Limb (tissue), 2 donors: Measurements from ENCODE around the gene SMARCE1.

Experiments
- DNase-seq, 2 donors: peaks; one replicate each; pipeline ENCODE4 v3.0.0-alpha.2; 2016; ENCODE audit errors: extremely low spot score in 2 of 2

SMARCE1 gene

DNA sequence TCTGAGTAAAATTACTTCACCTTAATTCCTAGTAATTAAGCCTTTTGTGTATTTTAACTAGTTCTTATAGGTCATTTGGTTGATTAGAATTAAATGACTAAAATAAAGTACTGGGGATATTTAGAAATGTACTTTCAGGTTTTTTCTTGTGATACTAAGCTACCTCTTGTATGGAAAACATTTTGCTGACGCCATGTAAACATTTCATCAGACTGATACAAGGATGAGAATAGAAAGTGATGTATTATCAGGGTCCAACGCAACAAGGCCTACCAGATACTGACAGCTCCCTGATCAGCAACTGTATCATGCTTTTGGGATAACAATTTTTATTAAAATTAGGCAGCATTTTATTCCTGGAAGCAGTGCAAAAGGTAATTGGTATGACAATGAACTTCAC is 1.7 kb downstream of the SMARCE1 start:
- DNase-seq: no peak

DNA sequence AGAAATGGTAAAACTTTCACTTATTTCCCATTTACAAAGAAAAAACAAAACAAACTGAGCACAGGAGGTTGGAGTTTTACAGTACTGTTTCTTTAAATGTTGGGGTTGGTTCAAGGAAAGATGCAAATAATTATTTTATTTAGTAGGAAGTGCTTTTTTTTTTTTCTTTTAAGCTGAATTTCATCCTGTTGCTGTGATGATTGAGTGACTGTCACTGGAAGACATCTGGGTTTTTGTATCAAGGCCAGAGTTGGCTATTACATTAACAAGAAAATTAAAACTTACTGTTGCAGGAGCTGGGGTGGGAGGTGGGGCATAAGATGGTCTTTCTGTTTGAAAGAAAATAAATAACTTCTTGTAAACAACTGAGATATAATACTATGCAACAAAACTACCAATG is 2.3 kb downstream of the SMARCE1 start:
- DNase-seq: no peak

DNA sequence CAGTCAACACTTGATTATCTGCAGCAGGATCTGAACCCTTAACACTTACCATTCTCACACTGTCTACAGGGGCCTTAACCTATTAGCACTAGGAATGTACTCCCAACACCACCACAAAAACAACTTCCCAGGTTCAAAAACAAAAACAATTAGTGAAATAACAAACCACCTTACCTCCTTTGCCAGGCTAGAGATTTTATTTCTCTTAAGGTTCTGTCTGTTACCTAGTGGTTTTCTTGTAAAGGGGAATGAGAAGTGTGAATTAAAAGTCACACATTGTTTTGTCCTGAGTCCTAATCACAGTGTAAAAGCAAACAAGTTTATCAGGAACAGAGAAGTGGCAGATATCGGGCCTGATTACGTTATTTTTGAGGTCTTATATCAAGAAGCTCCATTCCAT is 9.7 kb downstream of the SMARCE1 start:
- no peak for DNase-seq

DNA sequence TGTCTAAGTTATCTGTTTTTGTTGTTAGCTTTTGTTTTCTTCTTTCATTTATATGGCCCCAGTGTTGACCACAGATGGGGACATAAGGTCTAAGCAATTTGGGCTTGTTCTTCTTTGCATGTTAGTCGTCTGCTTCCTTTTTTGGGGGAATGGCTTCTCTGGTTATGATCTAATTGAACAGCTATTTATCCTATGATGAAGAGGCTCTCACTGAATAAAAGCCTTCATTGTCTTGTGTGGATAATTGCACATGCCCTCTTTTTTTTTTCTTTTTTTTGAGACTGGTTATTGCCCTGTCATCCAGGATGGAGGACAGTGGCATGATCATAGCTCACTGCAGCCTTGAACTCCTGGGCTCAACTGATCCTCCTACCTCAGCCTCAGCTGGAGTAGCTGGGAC is 13.7 kb downstream of the SMARCE1 start:
- DNase-seq: no peak

DNA sequence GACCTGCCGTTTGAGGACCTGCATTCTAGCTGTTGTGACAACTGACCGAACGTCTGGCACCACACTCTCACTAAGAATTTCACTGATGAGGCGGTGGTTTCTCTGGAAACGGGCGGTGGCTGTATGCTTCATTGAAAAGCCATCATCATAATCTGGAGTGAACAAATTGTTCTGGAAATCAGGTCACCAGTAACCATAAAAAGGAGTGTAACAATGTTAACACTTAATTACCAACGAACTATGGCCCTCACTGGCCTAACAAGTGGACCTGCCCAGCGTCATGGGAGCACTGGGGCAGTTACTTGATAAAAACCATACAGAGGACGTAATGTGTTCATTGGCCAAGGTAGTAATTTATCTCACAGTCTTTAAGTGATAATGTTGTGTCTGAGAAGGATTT is 15.4 kb downstream of the SMARCE1 start:
- no peak for DNase-seq

DNA sequence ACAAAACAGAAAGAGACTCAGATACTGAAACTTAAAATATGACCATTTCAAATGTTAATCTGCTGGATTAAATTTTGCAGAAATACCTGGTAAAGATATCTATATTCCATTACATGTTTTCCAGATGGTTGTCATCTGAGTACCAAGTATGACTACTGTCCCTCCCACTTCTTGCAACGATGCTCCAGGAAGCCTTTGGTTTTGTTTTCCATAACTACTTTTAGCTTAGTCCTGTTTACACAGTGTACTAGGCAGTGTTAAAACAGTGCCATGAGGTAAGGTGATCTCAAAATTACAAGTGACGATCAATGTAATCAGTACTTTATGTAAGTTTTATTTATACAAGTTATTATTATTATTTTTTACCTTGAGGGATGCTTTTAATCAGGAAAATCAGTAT is 17.8 kb downstream of the SMARCE1 start:
- no peak for DNase-seq

DNA sequence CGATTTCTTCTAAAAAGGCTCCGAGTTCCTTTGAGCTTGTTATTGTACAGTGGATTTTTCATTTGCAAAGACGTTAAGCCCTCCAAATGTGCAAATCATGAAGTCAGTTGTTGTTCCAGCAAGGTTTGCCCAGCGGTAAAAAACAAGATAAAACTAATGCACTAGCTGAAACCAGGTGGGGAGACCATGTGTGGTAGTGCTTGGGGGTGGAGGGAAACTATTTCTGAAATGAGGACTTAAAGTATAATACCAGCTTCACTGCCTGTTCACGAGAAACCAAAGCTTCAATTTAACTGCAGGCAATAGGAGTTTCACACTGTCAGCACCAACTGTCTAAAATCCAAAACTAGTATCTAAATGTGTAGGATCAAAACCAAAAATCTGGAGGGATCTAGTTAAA is 22.3 kb downstream of the SMARCE1 start:
- no peak for DNase-seq

DNA sequence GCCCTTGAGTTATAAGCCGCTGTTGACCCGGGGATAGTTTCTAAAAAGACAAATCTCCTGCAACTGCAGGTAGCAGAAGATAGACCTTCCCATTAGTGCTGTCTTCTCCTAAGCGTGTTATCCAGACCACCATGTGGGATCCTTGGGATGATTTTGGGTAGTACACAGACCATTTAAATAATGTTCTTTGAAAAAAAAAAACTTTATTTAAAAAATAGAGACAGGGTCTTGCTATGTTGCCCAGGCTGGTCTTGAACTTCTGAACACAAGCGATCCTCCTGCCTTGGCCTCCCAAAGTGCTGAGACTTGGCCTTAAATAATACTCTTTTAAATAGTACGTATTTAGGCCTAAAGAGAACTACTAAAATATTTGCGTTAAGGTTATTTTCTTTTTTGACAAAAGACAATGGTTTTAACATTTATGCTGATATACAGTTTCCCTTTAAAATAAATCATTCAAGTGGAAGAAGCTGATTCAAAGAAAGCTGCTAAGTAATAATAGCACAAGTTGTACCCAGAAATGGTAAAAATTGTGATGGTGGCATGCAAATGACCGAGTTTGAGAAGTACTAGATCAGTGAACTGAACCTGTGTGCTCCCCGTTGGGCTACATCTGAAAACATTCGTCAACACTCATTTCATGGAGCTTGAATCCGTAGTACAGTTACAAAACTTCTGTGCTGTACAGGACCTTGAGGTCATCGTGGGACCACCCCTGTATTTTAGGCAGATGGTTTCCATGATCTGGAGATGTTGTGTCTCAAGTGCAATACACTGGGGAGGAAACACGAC is 24.0 kb downstream of the SMARCE1 start:
- no peak for DNase-seq

DNA sequence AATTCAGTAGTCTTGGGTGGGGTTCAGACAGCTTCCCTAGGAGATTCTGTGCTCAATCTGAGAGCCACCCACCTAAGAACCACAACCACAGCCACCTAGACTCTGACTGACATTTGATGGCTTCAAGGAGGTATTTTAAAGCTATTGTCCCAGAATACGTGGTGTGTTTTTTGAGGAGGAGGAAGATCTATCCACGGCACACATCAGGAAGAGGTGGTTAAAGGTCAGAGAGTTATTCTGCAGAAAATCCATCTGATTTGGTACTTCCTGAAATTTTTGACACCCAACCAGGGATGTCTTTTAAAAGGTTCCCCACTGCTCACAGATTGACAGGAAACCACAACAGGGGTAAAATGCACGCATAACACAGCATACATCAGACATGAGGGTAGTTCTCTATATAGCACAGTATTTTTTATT is 25.1 kb downstream of the SMARCE1 start:
- no peak for DNase-seq

DNA sequence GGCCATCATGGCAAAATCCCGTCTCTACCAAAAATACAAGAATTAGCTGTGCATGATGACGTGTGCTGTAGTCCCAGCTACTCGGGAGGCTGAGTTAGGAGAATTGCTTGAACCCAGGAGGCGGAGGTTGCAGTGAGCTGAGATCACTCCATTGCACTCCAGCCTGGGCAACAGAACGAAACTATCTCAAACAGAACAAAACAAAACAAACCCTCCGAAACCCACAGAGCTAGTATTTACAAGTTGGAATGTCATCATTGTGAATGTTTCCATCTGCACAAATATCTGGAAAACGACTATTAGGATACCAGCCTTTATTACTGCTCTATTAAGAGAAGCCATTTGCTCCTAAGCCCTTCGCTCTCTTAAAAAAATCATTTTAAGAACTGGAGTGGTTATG is 26.0 kb downstream of the SMARCE1 start:
- no peak for DNase-seq

DNA sequence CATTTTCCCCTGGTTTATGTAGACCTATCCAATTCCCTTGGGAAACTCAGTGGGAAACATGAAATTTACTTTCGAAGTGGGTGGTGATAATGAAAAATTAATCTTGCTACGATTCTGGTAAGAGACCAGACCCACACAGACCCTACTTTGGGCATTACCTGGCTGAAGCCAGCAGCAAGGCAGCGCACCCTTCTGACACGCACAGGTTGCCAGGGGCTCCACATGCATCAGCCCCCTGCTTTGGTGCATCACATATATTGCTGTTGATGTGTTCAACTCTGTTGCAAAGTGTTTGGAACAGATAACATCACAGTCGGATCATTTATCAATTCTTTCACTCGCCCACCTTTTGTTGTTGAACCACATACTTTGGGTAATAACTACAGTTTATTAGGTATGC is 26.6 kb downstream of the SMARCE1 start:
- no peak for DNase-seq

DNA sequence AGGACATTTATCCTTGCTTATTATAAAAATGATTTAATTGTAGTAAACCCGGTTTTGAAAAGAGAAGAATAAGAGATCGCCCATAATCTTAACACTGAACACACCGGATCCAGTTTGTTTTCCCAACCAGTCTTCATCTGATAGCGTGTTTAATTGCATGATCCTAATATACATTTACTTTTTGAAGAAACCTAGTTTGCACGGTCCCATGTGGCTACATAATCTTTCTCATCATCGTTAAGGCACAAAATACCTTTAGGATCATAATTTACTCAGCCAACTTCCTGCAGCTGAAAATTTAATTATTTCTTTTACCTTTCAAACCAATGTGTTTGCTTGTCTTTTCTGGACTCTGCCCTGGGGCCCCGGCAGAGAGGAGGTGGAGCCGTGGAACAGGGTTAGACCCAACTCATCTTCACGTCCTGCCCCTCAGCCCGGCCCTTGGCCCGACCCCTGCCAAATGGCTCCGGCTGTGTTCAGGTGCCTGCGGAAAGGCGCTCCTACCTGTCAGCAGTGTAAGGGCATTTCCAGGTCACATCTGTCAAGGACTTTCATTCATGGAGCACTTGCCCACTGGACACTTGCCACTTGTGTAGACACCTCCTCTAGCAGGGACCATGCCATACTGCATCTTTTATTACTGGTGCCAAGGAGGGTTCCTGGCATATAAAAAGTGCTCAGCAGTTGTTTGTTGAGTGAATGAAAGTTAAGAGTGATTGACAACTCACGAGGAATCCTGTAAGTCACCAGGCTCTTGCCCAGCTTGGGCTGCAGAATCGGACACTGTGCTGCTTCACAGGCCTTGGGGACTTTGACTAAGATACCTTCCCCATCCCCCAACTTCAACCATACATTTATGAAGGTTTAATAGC is 28.6 kb downstream of the SMARCE1 start:
- no peak for DNase-seq

DNA sequence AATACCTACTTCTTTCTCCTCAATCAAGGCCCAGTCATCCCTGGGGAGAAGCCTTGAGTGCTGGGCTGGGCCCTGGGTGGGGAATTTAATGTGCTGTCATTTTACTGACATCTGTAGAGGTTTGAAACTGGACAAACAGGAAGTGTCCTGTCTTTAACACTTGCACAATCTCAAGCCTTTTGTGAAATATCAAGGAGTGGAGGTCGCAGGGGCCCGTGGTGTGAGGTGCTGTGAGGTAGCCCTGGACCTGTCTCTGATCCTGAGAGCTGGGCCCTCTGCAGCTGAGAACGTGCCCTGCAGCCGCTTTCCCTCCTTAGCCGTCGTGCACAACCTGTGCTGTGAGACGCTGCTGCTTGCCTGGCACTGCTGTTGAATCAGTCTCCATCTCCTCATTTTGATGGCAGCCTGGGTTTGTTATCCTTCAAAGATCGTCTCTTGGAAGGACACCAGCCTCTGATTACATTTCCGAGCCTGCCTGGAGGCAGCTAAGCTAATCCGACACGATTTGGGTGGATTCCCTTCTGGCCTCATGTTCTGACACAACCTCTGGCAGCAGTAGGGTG is 29.9 kb downstream of the SMARCE1 start:
- no peak for DNase-seq

DNA sequence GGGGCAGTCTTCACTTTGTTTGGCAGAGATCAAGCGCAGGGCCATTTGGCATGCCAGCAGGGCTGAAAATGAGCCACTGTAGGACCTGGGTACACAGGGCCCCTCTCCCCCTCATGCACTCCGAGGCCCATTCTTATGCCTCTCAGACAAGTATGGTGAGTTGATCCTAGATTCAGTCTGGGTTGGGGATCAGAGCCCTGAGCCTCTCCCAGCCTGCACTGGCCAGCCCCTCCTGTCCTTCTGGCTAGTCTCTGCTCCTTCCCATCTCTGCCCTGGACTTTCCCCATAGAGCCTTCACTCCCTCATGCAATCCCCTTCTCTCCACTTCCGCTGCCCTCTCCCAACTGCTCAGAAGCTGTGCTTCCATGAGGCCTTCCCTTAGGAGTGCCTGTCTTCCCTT is 31.0 kb downstream of the SMARCE1 start:
- DNase-seq: no peak

DNA sequence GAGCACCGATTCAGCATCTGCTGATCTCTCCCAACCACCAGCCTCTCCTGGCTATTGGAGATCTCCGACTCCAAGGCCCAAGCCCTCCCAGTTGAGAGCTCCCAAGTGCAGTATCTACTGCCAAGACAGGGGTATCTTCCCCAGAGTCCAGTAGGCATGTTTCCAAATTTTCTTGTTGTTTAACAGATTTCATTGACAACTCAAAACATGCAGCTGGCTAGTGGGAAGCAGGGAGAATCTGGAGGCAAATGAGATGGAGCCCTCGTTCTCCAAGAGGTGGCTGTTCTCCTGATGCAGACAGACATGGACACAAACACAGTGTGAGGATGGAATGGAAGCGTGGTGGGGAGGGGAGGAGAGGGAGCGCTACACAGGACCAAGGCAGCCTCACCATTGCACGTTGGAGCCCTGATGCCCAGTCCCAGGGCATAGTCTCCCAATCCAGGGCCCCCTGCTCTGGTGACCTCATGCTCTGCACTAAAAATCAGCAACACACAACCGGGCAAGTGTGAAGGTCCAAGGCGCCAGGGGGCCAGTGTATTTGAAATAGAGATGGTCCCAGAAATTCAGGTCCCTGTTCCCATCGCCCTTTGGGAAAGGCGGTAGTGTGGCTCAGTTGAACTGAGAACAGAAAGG is 31.7 kb downstream of the SMARCE1 start:
- DNase-seq: no peak

DNA sequence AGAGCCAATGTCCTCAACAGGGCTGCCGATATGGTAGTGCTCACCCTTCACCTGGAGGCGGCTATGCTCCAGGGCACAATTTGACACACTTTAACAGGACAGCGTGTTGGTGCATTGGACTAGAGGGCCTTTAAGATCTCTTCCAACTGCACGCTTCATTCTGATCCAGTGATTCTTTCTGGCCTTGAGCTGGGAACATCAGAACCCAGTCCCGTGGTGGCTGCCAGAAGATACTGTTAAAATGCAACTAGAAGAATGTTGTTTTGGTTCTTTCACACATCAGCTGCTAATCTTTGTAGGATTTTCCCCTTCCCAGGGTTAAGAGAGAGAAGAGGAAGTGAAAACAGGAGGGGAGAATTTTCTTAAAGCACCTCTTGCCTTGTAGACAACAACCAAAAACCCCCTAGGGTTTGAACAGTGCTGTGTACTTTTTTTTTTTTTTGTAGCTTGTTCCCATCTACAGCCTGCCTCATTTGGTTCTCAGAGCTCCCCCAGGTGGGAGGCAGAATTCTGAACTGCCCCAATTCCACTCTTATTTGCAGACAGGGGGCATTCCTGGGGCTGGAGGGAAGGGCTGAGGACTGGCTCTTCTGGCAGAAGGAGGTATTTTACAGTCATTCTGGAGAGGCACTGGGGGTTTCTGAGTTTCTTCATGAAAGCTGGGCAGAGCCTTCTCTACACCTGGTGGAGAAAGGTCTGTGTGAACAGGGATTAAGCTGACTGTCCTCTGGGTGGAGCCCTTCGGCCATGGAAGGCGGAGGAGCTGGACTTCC is 32.4 kb downstream of the SMARCE1 start:
- DNase-seq: no peak

DNA sequence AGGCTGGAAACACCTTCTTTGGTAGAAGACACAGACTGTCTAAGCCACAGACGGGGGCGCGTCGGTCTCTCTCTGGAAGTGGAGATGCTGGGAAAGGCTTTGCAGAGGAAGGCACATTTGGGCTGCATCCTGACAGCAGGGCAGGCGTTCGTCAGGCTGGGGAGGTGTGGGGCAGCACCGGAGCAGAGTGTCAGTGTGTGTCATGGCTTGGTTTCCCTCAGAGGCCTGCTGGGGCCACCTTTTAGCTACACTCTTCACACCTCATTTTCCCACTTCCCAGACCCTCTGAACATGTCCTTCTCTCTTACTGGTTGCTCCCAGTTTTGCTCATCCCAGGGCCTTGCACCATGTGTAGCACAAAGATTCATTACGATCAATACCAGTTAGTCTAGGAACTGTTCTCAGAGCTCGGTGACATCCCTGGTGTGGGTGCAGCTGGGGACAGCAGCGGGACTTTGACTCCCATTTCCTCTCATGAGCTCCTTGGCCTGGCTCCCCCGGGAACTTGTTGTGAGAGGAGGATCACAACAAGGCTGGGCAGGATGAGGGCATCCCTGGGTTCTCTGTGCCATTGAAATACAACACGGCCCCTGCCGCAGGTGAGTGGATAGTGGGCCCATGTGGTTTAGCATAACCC is 33.1 kb downstream of the SMARCE1 start:
- DNase-seq: no peak

DNA sequence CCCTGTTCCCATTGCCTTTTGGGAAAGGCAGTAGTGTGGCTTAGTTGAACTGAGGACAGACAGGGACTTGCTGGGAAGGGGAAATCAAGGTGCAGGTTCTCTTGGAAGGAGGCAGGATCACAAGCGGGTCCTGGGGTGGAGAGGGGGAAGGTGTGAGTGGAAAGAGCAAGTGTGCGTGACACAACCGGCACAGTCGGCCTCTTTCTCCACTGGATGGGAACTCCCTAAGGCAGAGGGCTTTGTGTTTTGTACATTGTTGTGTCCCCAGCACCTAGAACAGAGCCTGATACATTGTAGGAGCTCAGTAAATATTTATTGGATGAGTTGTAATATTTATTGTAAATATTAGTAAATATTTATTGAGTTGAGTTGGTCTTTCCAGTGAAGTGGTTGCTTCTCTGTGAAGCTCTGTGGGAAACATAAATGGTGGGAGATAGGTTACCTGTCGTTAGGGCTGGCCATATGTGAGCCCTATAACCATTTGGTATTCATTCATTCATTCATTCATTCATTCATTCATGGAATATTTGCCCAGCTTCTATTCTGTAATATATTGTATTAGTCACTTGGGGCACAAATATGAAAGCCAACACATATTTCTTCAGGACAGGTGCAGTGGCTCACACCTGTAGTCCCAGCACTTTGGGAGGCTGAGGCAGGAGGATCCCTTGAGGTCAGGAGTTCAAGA is 34.0 kb downstream of the SMARCE1 start:
- DNase-seq: no peak

DNA sequence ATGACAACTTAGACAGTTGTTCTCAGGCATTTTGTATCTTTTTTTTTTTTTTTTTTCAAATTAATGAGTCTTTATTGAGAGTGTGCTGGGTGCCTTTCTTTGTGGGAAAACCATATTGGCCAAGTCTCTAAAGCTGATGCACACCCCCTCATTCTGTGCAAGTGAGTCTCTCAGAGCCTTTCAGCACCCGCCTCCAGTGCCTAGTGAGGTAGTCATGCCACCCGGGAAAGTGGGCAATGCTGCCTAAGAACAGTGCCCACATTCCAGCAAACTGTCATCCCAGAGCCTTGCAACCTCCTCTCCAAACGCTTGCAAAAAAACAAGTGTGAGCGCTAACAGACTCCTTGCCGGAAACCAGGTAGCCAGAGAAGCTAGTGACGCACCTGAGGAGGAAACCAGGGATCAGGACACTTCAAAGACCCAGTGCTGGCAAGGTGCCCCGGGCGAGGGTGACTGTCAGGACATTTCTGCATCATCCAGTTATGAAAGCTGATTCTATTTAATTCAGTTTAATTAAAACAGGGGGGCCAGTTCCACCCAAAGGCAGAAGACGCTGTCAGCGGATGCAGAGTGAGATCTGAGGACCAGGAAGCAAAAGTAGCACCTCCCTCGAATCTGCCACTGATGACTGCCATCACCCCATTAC is 34.9 kb downstream of the SMARCE1 start:
- DNase-seq: no peak
